Measurements from ENCODE around the gene SLC13A1.
A peak's percentile ranks its signal among the peaks of the same experiment; 100 is the strongest.

Gene SLC13A1

GRCh38 chr7:123170333-123171246 is 29.2 kb downstream of the SLC13A1 start:
- TF ChIP-seq, protein P1, sequence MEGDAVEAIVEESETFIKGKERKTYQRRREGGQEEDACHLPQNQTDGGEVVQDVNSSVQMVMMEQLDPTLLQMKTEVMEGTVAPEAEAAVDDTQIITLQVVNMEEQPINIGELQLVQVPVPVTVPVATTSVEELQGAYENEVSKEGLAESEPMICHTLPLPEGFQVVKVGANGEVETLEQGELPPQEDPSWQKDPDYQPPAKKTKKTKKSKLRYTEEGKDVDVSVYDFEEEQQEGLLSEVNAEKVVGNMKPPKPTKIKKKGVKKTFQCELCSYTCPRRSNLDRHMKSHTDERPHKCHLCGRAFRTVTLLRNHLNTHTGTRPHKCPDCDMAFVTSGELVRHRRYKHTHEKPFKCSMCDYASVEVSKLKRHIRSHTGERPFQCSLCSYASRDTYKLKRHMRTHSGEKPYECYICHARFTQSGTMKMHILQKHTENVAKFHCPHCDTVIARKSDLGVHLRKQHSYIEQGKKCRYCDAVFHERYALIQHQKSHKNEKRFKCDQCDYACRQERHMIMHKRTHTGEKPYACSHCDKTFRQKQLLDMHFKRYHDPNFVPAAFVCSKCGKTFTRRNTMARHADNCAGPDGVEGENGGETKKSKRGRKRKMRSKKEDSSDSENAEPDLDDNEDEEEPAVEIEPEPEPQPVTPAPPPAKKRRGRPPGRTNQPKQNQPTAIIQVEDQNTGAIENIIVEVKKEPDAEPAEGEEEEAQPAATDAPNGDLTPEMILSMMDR (IDR thresholded peaks at IDR 0.05; ENCODE audit: low read depth, low read length): no peak
- no peak overlapping the region for H3K4me3 ChIP-seq (ENCODE audit: low read depth, low read length)

DNA sequence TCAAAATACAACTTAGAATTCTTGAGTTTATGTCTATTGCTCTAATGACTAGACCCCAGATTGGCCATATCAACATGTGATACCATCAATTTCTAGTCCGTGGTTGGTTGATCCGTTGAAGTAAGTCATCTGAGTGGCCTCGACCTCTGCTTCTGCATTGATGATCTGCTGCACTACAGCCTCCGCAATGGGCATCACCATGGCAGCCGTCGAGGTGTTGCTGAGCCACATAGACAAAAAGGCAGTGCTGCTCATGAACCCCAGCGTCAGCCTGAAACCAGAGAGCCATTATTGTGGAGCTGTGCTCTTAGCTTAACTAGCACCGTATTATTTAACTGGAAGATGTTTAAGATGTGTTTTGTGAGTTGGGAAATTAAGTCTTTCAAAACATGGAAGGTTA is 30.7 kb downstream of the SLC13A1 start:
- TF ChIP-seq, protein P1 (IDR thresholded peaks at IDR 0.05; ENCODE audit: low read depth, low read length): no peak

DNA sequence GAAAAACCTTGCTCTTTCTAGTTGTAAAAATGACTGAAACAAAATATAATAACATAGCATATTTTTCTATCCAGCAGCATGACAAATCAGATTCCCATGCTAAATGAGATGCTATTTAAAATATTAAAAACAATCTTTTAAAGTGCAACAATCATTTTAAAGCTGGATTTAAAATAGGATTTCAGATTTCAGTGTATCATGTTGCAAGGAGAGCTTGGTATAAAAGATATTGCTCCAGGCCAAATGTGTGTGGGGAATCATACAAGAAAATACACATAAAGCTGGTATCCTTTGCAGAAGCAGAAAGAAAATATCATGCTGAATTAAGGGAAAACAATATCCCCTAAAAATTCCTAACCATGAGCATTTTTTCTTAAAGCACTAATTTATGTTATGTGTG is 42.2 kb downstream of the SLC13A1 start:
- TF ChIP-seq, protein P1 (IDR thresholded peaks at IDR 0.05; ENCODE audit: low read depth, low read length): no peak
- H3K4me3 ChIP-seq (ENCODE audit: low read depth, low read length): no peak overlapping the region

More for the DNA sequence above, 30.7 kb downstream of the SLC13A1 start:
- H3K4me3 ChIP-seq (ENCODE audit: low read depth, low read length): no peak overlapping the region

- TF ChIP-seq, protein P1 (IDR thresholded peaks at IDR 0.05; ENCODE audit: low read depth, low read length): no peak
- H3K4me3 ChIP-seq (ENCODE audit: low read depth, low read length): no peak overlapping the region
Observed at GRCh38 chr7:123155571-123155970, 44.2 kb downstream of the SLC13A1 start.

GRCh38 chr7:123154231-123154860 is 45.4 kb downstream of the SLC13A1 start:
- no peak overlapping the region for H3K4me3 ChIP-seq (ENCODE audit: low read depth, low read length)
- TF ChIP-seq, protein P1 (IDR thresholded peaks at IDR 0.05; ENCODE audit: low read depth, low read length): peak; percentile 24; the same call in 1 of the 2 replicates

- H3K4me3 ChIP-seq (ENCODE audit: low read depth, low read length): no peak overlapping the region
- TF ChIP-seq, protein P1 (IDR thresholded peaks at IDR 0.05; ENCODE audit: low read depth, low read length): no peak
Observed at GRCh38 chr7:123151443-123151842, 48.3 kb downstream of the SLC13A1 start.

DNA sequence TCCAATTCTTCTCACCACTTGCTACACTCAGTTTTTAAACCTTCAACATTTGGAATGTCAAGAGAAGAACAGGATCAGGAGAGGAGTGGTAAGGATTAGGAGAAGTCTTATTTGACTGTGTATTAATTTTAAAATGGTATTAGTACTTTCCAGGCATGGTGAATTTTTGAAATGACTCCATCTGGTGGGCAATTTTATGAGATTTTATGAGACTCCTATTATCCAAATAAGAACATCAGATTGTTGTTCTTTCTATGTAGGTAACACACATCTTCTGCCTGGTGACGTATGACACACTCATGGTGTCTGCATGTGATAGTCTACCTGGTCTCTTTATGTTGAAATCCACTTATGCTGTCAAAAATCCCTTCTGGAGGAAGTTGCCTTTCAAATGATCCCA is 51.0 kb downstream of the SLC13A1 start:
- no peak overlapping the region for H3K4me3 ChIP-seq (ENCODE audit: low read depth, low read length)
- TF ChIP-seq, protein P1 (IDR thresholded peaks at IDR 0.05; ENCODE audit: low read depth, low read length): no peak
